Activated CD8-positive, alpha-beta memory T cell treated with anti-CD3 and anti-CD28 coated beads, Interleukin-2, amount 50 U/mL, for 4 hours (primary cell): Measurements from ENCODE around the gene FBXO34.
"Not testable (repeated sequence)": the region's sequence is repeated elsewhere in the genome, so short reads cannot be mapped to it uniquely, and the experiment has no call there.

ENCODE experiments used
- DNase-seq: peaks from one replicate; pipeline ENCODE4 v3.0.0-alpha.2; 2020

Gene FBXO34

DNA sequence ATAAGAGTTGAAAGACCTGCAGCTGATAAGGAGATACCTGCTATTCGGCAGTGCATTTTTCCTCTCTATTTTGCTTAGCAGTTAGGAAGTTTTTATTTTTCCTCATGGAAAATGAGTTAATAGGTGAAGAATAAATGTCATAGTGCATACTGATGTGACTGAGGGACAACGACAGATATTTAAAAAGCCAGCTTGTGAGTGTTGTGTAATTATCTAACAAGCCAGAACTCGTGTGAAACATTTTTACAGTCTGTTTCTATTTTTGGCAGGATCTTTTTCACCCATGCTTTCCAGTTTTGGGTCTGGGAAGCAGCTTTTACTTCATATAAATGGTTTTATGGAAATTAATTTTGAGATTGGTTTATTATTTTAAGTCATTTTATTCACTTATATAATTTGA is 2.9 kb downstream of the FBXO34 start:
- no peak for DNase-seq

DNA sequence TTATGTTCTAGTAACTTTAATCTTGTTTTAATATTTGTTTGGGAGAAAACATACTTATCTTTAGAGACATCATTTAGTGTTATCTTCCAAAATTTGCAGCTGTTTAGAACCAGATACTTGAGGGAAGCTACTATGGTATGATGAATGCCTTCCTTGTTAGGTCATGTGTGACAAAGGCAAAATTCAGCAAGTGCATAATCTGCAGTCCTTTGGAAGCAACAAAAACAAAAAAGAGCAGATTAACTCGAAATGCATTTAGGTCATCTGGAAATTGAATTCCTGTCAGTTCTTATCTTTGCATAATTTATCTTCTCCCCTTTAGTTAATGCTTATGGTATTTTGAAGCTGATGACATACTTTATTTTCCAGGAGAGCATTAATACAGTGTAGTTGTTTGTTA is 3.5 kb downstream of the FBXO34 start:
- DNase-seq: no peak

DNA sequence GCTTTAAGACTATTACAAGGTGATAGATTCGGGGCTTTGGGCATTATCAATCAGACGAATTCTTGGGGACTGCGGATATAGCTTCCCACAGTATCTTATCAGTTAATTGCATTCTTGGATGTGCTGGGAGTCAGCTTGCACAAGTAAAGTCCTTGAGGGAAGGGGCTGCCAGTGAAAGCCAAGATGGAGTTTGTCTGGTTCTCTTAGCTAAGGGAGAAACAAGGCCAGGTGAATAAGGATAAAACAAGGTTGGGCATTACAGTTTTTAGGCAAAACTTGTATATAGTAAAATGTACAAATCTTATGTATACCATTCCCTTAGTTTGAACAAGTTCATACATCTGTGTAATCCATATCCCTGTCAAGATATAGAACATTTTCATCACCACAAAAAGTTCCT is 5.5 kb downstream of the FBXO34 start:
- DNase-seq: no peak

DNA sequence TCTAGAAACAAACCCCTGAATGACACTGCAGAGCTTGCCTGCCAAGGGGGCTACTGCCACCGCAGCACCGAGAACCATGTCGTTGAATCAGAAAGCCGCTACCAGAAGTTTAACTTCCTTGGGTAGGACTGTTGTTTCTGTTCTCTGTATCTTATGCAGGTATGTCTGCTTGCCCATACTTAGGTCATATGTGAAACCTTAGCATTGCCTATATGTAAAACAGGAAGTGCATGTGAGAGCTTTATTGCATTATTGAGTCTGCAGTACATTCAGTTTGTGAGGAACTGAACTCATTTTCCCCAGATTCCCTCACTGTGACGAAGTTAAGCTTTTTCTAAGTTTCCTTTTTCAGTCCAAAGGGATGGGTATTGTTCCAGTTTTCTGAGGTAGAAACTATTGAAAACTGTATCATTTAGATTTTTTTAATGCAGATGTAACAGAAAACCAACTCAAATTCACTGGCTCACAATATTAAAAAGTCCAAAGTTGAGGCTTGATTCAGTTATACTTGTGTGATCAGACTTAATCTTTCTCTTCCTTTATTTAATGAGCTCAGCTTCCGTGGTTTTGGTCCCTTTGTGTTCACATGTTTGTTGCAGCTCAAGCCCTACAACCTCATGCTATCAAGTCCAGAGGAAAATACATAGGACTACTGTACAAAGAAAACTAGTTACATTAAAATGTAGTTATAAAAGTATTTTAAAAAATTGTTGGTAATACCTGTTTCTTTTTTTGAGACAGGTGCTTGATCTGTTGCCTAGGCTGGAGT is 6.9 kb downstream of the FBXO34 start:
- no peak for DNase-seq

DNA sequence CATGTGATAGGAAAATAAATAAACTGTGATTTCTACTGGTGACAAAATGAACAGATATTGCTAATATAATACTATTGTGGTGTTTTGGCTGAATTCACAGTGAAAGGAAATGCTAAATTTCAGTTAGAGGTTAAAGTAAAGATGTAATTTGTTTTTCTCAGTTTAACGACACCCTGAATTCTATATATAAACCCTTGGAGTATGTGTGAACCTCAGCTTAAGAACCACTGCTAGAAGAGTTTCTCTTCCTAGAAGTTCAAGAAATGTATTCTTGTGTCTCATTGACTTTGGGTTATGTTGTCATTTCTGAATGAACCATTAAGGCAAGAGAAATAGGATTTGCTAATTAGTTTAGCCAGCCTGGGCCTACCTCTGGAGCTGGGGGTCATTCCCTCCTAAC is 8.2 kb downstream of the FBXO34 start:
- DNase-seq: no peak

DNA sequence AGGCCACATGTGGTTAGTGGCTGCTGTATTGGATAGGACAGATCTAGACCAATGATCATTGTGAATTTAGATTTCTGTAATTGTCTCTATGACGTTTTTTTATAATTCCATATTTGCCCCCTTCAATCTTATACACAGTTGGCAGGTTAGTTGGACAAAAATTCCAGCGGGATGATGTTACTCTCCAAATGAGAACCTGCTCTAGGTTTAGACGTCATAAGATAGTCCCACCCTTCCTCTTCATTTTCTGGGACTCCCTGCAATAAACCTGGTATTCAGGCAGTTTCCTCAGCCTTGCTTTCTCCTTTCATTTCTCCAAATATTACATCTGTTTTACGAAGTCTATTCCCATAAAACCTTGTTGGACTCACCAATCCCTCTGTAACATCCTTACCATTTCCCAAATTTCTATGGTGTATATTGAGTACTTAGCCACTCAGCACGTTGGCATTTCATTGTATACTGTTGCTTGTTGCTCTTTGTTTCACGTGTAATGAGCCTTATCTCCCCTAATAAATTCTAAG is 10.2 kb downstream of the FBXO34 start:
- no peak for DNase-seq

DNA sequence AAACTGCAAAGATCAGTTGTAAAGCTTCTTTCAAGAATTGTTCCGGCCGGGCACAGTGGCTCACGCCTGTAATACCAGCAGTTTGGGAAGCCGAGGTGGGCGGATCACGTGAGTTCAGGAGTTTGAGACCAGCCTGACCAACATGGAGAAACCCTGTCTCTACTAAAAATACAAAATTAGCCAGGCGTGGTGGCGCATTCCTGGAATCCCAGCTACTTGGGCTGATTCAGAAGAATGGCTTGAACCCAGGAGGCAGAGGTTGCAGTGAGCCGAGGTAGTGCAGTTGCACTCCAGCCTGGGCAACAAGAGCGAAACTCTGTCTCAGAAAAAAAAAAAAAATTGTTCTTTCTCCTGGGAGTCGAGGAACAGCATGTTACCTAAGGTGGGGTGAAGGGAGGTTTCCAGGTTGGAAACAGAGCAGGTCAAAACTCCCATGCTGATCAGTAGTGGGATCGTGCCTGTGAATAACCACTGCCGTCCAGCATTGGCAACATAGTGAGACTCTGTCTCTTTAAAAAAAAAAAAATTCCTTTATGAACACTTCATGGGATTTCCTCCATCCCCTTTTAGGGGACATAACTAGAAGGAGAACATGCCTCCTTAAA is 13.9 kb downstream of the FBXO34 start:
- DNase-seq: no peak

DNA sequence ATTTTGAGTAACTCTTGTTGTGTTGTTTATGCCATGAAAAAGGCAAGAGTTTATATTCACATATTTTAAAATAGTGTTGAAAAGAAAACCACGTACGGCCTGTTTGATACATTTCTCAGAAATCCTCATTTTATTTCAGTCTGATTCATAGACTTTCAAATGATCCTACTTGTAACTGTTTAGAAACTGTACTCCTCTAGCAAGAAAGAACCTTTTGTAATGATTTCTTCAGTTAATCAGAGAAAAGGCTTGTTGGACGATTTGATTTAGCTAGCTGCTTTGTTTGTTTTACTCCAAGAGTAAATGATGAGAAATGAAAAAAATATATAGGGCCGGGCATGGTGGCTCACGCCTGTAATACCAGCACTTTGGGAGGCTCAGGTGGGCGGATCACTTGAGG is 17.2 kb downstream of the FBXO34 start:
- no peak for DNase-seq

DNA sequence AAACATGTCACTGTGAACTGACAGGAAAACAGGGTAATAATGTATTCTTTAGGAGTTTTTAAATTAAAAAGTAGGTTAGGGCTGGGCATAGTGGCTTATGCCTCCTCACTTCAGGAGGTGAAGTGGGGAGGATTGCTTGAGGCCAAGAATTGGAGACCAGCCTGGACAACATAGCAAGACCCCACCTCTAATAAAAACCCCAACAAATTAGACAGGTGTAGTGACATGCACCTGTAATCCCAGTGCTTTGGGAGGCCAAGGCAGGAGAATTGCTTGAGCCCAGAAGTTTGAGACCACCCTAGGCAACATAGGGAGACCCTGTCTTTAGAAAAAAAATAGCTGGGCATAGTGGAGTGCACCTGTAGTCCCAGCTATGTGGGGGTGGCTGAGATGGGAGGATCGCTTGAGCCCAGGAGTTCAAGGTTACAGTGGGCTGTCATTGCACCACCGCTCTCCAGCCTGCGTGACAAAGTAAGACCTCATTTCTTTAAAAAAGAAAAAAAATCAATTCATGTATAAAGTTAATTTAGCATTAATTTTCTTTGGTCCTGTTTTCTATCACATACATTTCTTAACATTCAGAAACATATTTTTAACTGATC is 20.4 kb downstream of the FBXO34 start:
- DNase-seq: no peak

DNA sequence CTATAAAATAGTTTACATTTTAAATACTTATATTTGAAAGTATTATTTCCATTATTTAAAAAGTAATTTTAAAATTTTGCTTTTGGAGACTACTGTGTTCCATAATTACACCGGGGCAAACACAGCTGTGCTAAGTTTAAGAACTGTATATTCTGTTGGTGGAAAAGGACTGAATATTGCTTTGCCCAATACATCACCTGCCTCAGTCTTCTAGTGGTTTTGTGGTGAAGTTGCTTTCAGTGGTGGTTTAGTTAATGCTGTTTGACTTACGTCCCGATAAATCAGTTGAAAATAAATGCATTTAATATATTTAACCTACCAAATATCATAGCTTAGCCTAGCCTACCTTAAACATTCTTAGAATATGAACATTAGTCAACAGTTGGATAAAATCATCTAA is 23.4 kb downstream of the FBXO34 start:
- no peak for DNase-seq

DNA sequence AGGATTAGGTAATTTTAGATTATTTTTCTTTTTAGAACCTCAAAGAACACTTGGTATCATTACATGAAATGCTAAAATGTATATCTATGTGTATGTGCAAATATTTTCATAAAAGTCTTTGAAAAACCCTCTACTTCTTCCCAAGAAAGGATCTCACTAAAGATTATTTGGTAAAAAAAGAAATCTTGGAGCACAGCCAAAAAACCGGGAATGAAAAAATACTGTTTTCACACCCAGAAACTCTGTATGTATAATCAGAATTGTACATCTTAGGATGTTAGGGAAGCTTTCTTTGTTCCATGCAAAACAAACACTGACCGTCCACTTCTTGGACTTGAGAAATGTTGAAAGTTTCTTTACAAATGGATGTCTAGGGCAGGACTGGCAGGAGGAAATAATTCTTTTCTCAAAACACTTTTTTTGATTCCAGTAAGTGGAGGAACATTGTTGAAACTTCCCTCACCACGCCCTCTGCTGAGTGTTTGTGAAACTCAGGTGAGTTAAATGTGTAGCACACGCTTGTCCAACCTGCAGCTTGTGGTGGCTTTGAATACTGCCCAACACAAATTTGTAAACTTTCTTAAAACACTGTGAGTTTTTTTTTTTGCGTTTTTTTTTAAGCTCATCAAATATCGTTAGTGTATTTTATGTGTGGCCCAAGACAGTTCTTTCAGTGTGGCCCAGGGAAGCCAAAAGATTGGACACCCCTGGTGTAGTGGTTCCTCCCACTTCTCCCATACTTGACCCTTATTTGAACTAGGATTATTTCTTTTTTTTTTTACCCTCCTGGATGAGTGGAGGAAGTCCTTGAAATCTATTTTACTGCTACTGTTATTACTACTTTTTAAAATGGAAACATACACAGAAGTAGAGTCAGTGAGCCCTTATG is 26.6 kb downstream of the FBXO34 start:
- no peak for DNase-seq

DNA sequence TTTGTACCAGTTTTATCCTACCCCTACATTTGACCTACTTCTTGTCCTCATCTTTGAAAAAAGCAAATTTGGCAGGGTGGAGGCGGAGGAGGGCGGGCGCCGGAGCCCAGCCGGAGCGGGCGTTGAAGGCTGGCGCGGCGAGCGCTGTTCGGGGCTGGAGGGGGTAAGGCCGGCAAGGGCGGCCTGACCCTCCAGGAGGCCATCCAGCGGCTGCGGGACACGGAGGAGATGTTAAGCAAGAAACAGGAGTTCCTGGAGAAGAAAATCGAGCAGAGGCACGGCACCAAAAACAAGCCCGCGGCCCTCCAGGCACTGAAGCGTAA is 27.2 kb downstream of the FBXO34 start:
- DNase-seq: no peak

DNA sequence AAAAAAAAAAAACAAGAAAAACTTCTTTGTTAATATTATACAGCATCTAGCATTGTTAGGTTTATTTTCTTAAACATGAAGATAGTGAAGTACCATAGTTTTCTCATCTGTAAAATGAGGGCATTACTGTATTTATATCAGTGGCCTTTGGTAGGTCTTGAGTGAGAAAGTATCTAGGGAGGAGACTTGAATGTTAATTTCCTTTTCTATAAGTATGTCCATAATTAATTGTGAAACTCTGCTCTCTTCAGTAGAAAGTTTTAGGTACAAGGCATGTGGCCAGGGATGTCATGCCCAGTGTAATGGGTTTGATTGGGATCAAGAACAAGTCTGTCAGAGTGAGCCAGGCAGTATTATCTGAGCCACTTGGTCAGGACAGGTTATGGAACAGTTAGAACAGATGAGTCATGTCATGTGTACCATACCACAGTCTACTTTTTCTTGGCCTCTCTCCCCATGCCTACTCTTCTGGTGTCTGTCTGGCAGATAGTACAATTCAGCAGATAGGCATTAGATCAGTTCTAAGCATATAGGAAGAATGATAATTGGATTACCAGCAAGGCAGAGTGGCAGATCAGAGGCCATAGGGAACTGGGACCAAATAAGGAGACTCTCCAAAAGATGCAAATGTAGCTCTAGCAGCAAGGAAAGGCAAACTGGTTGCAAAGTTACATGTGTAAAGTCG is 30.4 kb downstream of the FBXO34 start:
- no peak for DNase-seq

DNA sequence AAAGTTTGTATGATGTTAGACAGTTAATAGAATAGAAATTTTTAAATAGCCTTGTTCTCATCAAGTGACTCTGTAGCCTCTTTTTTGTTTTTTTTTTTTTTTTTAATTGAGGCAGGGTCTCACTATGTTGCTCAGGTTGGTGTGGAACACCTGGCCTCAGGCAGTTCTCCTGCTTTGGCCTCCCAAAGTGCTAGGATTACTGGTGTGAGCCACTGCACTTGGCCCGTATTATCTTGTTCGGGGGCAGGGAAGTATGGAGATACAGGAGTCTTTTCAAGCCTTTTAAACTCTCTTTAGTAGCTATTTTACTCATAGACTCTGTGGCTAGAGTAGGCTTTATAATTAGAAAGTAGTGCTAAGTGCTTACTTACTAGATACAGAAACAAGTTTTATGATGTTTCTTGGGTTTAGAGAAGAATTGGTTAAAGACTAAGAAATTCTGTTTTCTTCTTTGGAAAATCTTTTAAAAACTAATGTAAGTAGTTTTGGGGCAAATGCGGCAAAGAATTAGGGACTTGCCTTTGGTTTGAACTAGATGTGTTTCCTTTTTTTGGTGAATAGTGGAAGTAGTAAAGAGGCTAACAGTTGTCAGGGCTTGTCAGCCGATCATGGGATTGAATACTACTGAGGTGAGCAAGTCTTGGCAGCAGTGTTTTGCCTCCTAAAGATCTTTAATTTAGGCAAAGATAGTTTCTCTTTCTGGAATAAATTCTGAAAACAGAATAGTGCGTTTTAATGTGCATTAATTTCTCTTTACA is 31.3 kb downstream of the FBXO34 start:
- DNase-seq: no peak

DNA sequence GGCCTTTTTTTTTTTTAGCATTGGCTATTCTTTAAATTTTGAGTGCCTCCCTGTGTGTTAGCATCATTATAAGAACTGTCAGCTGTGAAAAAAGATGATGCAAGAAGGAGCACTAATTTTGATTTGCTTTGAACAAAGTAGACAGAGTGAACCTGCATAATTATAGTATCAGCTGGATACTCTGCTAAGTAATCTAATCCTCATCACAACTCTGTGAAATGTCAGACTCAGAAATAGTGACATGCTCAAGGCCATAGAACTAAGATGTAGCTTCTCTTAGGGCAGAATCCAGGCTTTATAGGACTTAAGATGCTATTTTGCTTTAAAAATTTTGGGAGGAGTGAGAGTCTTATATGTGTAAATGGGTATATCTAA is 31.9 kb downstream of the FBXO34 start:
- DNase-seq: no peak

DNA sequence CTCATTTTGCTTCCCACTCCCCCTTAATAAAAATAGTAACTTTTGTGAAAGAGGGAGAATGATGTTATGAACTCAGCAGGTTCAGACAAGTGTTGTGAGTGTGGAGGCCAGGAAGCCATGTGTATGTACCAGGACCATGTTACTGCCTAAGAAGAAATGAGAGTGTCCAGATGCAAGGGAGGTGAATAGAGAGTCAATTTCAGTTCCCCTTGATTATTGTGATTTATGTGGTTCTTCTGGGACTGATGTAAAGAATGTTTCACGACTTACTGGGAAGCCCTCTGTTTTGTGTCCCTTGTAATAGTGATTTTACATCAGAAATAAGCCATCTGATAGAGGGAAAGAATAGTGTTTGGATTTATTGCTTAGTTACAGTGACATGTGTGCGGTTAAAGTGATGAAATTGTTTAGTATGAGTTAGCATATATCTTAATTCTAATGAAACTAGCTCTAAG is 32.5 kb downstream of the FBXO34 start:
- no peak for DNase-seq

DNA sequence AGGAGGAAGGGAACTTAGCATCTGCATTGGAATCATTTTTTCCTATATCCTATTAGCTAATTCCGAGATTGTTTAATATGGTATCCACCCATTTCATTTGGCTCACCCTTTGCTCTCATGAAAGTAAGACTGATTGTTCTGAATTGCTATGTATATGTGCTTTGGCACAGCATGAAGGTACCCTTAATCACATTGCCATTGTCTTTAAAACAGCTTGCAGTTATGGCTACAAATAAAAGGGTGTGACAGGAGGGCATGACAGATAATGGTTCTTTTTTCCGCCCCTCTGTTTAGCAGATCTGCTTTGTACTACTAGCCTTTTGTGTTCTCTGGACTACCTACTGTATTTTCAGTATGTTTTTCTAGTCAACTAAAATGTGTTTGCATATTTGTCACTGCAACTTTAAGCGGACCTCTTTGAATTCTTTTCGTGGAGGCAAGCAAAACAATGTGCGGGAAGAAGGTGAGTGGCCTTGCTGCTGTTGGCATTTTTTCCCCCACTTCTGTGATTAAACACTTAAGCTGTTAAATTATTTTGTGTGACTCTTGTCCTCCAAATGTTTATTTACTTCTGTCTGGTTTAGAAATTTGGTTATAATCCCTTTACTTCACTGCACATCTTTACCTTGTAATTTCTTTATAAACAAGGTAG is 35.8 kb downstream of the FBXO34 start:
- DNase-seq: no peak

DNA sequence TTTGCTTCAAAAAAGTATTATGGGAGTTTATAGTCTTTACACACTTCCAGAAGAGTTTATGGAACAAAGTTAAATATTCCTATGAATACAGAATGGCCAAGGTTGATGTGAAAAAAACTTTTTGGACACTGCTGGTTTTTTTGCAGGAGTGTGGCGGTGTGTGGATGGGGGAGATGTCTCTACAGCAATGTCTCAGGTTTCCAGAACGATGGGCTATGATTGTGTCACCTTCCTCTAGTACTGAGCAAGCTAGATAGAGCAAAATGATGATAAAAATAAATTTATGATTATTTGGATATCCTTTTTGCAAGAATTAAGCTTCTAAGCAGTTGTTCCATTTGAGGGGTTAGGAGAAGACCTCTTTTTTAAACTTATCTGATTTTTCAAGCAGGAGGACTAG is 37.9 kb downstream of the FBXO34 start:
- no peak for DNase-seq

DNA sequence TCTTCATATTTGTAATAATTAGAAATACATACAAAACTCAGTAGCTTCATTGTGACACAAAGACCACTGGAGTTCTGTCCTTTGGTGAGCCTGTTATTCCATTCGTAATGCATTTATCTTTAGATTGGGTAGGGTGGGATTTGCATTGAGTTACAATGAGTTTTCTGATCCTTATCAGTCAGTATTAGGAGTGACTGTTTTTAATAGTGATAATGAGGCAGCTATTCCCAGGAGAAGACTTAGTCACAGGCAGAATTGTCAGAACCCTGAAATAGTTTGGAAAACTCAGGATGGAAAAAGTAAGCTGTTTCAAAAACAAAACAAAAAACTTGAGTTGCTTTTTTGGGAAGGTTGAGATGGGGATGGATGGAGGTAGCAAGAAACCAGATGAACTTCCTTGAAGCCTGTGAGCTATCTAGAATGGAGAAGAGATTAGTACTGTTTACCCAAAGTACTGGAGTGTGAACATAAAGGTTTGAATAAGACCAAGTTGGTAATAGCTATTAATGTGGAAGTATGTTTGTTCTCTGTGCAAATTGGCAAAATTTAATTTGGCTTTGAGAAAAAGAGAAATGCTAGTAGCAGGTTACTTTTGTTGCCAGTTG is 38.6 kb downstream of the FBXO34 start:
- DNase-seq: no peak

DNA sequence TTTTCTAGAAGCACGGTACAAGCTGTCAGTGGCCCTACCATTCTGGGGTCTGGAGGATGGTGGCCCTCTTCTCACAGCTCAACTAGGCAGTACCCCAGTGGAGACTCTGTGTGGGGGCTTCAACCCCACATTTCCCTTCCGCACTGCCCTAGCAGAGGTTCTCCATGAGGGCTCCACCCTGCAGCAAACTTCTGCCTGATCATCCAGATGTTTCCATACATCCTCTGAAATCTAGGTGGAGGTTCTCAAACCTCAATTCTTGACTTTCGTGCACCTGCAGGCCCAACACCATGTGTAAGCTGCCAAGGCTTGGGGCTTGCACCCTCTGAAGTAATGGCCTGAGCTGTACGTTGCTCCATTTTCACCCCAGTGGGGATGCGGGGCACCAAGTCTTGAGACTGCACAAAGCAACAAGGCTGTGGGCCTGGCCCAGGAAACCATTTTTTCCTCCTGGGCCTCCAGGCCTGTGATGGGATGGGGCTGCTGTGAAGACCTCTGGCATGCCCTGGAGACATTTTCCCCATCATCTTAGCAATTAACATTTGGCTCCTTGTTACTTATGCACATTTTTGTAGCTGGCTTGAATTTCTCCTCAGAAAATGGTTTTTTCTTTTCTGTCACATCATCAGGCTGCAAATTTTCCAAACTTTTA is 41.3 kb downstream of the FBXO34 start:
- DNase-seq: not testable (repeated sequence)
